ENCODE data around the gene APRT.
"Not testable (repeated sequence)": the region's sequence is repeated elsewhere in the genome, so short reads cannot be mapped to it uniquely, and the experiment has no call there.

APRT gene

GRCh38 chr16:88806491-88807111, 5.1 kb downstream of the APRT start:
- no peak for DNase-seq

GRCh38 chr16:88805887-88806393, 5.8 kb downstream of the APRT start:
- no peak for DNase-seq

- no peak for DNase-seq
These were observed 6.4 kb downstream of the APRT start for GRCh38 chr16:88805340-88805715.

- no peak for DNase-seq
These were observed 7.0 kb downstream of the APRT start for GRCh38 chr16:88804552-88805339.

- no peak for DNase-seq
These were observed 7.6 kb downstream of the APRT start for GRCh38 chr16:88804173-88804551.

GRCh38 chr16:88803264-88803987, 8.3 kb downstream of the APRT start, which contains the start of gene CDT1:
CDT1 (plus strand) TSS chr16:88803789; CDS start chr16:88803832, 43 bp downstream.
- peak; percentile 86 for DNase-seq

- no peak for DNase-seq
These were observed 11.5 kb downstream of the APRT start for GRCh38 chr16:88800277-88800592.

- no peak for DNase-seq
These were observed 12.0 kb downstream of the APRT start for GRCh38 chr16:88799569-88800276.

GRCh38 chr16:88798772-88799455, 12.8 kb downstream of the APRT start:
- DNase-seq = no peak

GRCh38 chr16:88798073-88798472, 13.7 kb downstream of the APRT start:
- no peak for DNase-seq

- DNase-seq = no peak
These were observed 15.4 kb downstream of the APRT start for GRCh38 chr16:88796278-88796677.

GRCh38 chr16:88793251-88793954, 18.3 kb downstream of the APRT start:
- no peak for DNase-seq

GRCh38 chr16:88792668-88793250, 19.0 kb downstream of the APRT start:
- DNase-seq = no peak

- no peak for DNase-seq
These were observed 19.6 kb downstream of the APRT start for GRCh38 chr16:88792078-88792550.

GRCh38 chr16:88790312-88791211, 21.2 kb downstream of the APRT start:
- peak; percentile 61 for DNase-seq

GRCh38 chr16:88789594-88789993, 22.1 kb downstream of the APRT start:
- no peak for DNase-seq

- not testable (repeated sequence) for DNase-seq
These were observed 23.0 kb downstream of the APRT start for GRCh38 chr16:88788749-88789148.

- DNase-seq = no peak
These were observed 24.0 kb downstream of the APRT start for GRCh38 chr16:88787579-88788314.
